Measurements from ENCODE around the gene LARP4.
"Not testable (repeated sequence)": the region's sequence is repeated elsewhere in the genome, so short reads cannot be mapped to it uniquely, and the experiment has no call there.

LARP4 gene

GRCh38 chr12:50488801-50489200 lies 88.1 kb downstream of the LARP4 start:
- DNase-seq (ENCODE audit: low read depth) = no peak
- no peaks in the 10 kb centered on the region for H3K9me3 ChIP-seq (ENCODE audit: control insufficient read depth, low read length)
- H3K27me3 ChIP-seq (replicated peaks; ENCODE audit: control insufficient read depth, insufficient read depth, low read length) = no peaks in the 10 kb centered on the region
- H3K9ac ChIP-seq (ENCODE audit: low read length) = no peak overlapping the region
- H3K4me3 ChIP-seq (ENCODE audit: low read length) = no peak overlapping the region
- no peaks in the 10 kb centered on the region for H3K36me3 ChIP-seq (ENCODE audit: control insufficient read depth, insufficient read depth, low read length, severe bottlenecking)
- H3K4me1 ChIP-seq (ENCODE audit: control insufficient read depth, insufficient read depth, low read length) = no peaks in the 10 kb centered on the region

- H3K36me3 ChIP-seq (ENCODE audit: control insufficient read depth, insufficient read depth, low read length, severe bottlenecking); H3K4me1 ChIP-seq (ENCODE audit: control insufficient read depth, insufficient read depth, low read length); H3K4me3 ChIP-seq (ENCODE audit: low read length); H3K27me3 ChIP-seq (replicated peaks; ENCODE audit: control insufficient read depth, insufficient read depth, low read length); H3K9ac ChIP-seq (ENCODE audit: low read length); DNase-seq (ENCODE audit: low read depth): not testable (repeated sequence)
- H3K9me3 ChIP-seq (ENCODE audit: control insufficient read depth, low read length) = peaks cover 18% of the 10 kb centered on the region
These were observed 97.4 kb downstream of the LARP4 start for GRCh38 chr12:50498119-50498518.

GRCh38 chr12:50504798-50505674 lies 104.4 kb downstream of the LARP4 start, which contains the start of gene DIP2B:
Gene DIP2B (plus strand): TSS chr12:50504985. CDS start chr12:50505141, 156 bp downstream.
- Histone ChIP-seq H3K9ac (ENCODE audit: low read length) (peak within 1 kb of the TSS; percentile 94), H3K27me3 (replicated peaks; ENCODE audit: control insufficient read depth, insufficient read depth, low read length) (no peaks in the 10 kb centered on the region), H3K4me3 (ENCODE audit: low read length) (peak within 1 kb of the TSS; percentile 96), H3K9me3 (ENCODE audit: control insufficient read depth, low read length) (no peaks in the 10 kb centered on the region), H3K36me3 (ENCODE audit: control insufficient read depth, insufficient read depth, low read length, severe bottlenecking) (no peaks in the 10 kb centered on the region), H3K4me1 (ENCODE audit: control insufficient read depth, insufficient read depth, low read length) (peaks cover 27% of the 10 kb centered on the region)
- peak; percentile 97 for DNase-seq (ENCODE audit: low read depth)

GRCh38 chr12:50505675-50506530 lies 105.2 kb downstream of the LARP4 start:
- H3K4me1 ChIP-seq (ENCODE audit: control insufficient read depth, insufficient read depth, low read length) = peaks cover 27% of the 10 kb centered on the region
- H3K27me3 ChIP-seq (replicated peaks; ENCODE audit: control insufficient read depth, insufficient read depth, low read length) = no peaks in the 10 kb centered on the region
- no peaks in the 10 kb centered on the region for H3K36me3 ChIP-seq (ENCODE audit: control insufficient read depth, insufficient read depth, low read length, severe bottlenecking)
- H3K9me3 ChIP-seq (ENCODE audit: control insufficient read depth, low read length) = no peaks in the 10 kb centered on the region
- peak; percentile 44 for DNase-seq (ENCODE audit: low read depth)
- peak overlapping the region; percentile 94 for H3K9ac ChIP-seq (ENCODE audit: low read length)
- peak overlapping the region; percentile 96 for H3K4me3 ChIP-seq (ENCODE audit: low read length)

GRCh38 chr12:50506753-50507473 lies 106.2 kb downstream of the LARP4 start:
- H3K4me3 ChIP-seq (ENCODE audit: low read length) = peak overlapping the region; percentile 96

GRCh38 chr12:50507474-50507838 lies 106.8 kb downstream of the LARP4 start:
- no peaks in the 10 kb centered on the region for H3K27me3 ChIP-seq (replicated peaks; ENCODE audit: control insufficient read depth, insufficient read depth, low read length)
- DNase-seq (ENCODE audit: low read depth) = no peak
- H3K4me1 ChIP-seq (ENCODE audit: control insufficient read depth, insufficient read depth, low read length) = peaks cover 27% of the 10 kb centered on the region
- H3K36me3 ChIP-seq (ENCODE audit: control insufficient read depth, insufficient read depth, low read length, severe bottlenecking) = no peaks in the 10 kb centered on the region
- no peak overlapping the region for H3K4me3 ChIP-seq (ENCODE audit: low read length)
- no peaks in the 10 kb centered on the region for H3K9me3 ChIP-seq (ENCODE audit: control insufficient read depth, low read length)
- H3K9ac ChIP-seq (ENCODE audit: low read length) = no peak overlapping the region

More at GRCh38 chr12:50506753-50507473, 106.2 kb downstream of the LARP4 start:
- Histone ChIP-seq H3K27me3 (replicated peaks; ENCODE audit: control insufficient read depth, insufficient read depth, low read length) (no peaks in the 10 kb centered on the region), H3K9ac (ENCODE audit: low read length) (peak overlapping the region; percentile 94), H3K36me3 (ENCODE audit: control insufficient read depth, insufficient read depth, low read length, severe bottlenecking) (no peaks in the 10 kb centered on the region), H3K9me3 (ENCODE audit: control insufficient read depth, low read length) (no peaks in the 10 kb centered on the region), H3K4me1 (ENCODE audit: control insufficient read depth, insufficient read depth, low read length) (peaks cover 27% of the 10 kb centered on the region)
- peak; percentile 10 for DNase-seq (ENCODE audit: low read depth)

- H3K4me3 ChIP-seq (ENCODE audit: low read length) = no peak overlapping the region
These were observed 107.2 kb downstream of the LARP4 start for GRCh38 chr12:50507930-50508329.

GRCh38 chr12:50508414-50508813 lies 107.7 kb downstream of the LARP4 start:
- no peaks in the 10 kb centered on the region for H3K9me3 ChIP-seq (ENCODE audit: control insufficient read depth, low read length)

More at GRCh38 chr12:50507930-50508329, 107.2 kb downstream of the LARP4 start:
- no peaks in the 10 kb centered on the region for H3K36me3 ChIP-seq (ENCODE audit: control insufficient read depth, insufficient read depth, low read length, severe bottlenecking)
- no peak for DNase-seq (ENCODE audit: low read depth)
- H3K4me1 ChIP-seq (ENCODE audit: control insufficient read depth, insufficient read depth, low read length) = peaks cover 27% of the 10 kb centered on the region
- no peak overlapping the region for H3K9ac ChIP-seq (ENCODE audit: low read length)
- no peaks in the 10 kb centered on the region for H3K9me3 ChIP-seq (ENCODE audit: control insufficient read depth, low read length)
- H3K27me3 ChIP-seq (replicated peaks; ENCODE audit: control insufficient read depth, insufficient read depth, low read length) = no peaks in the 10 kb centered on the region

GRCh38 chr12:50508970-50509663 lies 108.4 kb downstream of the LARP4 start:
- no peak for DNase-seq (ENCODE audit: low read depth)
- Histone ChIP-seq H3K27me3 (replicated peaks; ENCODE audit: control insufficient read depth, insufficient read depth, low read length) (no peaks in the 10 kb centered on the region), H3K9ac (ENCODE audit: low read length) (no peak overlapping the region), H3K4me3 (ENCODE audit: low read length) (no peak overlapping the region), H3K4me1 (ENCODE audit: control insufficient read depth, insufficient read depth, low read length) (peaks cover 27% of the 10 kb centered on the region), H3K36me3 (ENCODE audit: control insufficient read depth, insufficient read depth, low read length, severe bottlenecking) (no peaks in the 10 kb centered on the region), H3K9me3 (ENCODE audit: control insufficient read depth, low read length) (no peaks in the 10 kb centered on the region)

More at GRCh38 chr12:50508414-50508813, 107.7 kb downstream of the LARP4 start:
- Histone ChIP-seq H3K27me3 (replicated peaks; ENCODE audit: control insufficient read depth, insufficient read depth, low read length) (no peaks in the 10 kb centered on the region), H3K4me1 (ENCODE audit: control insufficient read depth, insufficient read depth, low read length) (peaks cover 27% of the 10 kb centered on the region), H3K4me3 (ENCODE audit: low read length) (no peak overlapping the region), H3K36me3 (ENCODE audit: control insufficient read depth, insufficient read depth, low read length, severe bottlenecking) (no peaks in the 10 kb centered on the region), H3K9ac (ENCODE audit: low read length) (no peak overlapping the region)
- no peak for DNase-seq (ENCODE audit: low read depth)

- Histone ChIP-seq H3K4me1 (ENCODE audit: control insufficient read depth, insufficient read depth, low read length) (peaks cover 7% of the 10 kb centered on the region), H3K9ac (ENCODE audit: low read length) (no peak overlapping the region), H3K4me3 (ENCODE audit: low read length) (no peak overlapping the region), H3K9me3 (ENCODE audit: control insufficient read depth, low read length) (no peaks in the 10 kb centered on the region), H3K36me3 (ENCODE audit: control insufficient read depth, insufficient read depth, low read length, severe bottlenecking) (no peaks in the 10 kb centered on the region), H3K27me3 (replicated peaks; ENCODE audit: control insufficient read depth, insufficient read depth, low read length) (no peaks in the 10 kb centered on the region)
- DNase-seq (ENCODE audit: low read depth) = no peak
These were observed 114.0 kb downstream of the LARP4 start for GRCh38 chr12:50514526-50515276.
